A549 (cell line): ENCODE data around the gene HSPB2. TPM values are rescaled to one million over a fixed set of nuclear protein-coding genes. Genes with fewer than 3 reads are reported as not detected.

Experiments used
- ATAC-seq, 2 experiments: fragments of 200-7000 bp in 1 of 2; fragments of >200 bp in 1 of 2; cut with Nextera tagmentation in 1 of 2; cut with Tn5 transposase in 1 of 2; 3 replicates each; pipeline versions ENCODE4 v1.8.0 to v1.9.1; 2018 to 2020; ENCODE audit warnings: mild to moderate bottlenecking in 1 of 2, moderate library complexity in 1 of 2
- CTCF ChIA-PET: fragments of 300-600 bp; sonication (Branson Sonifier 250); formaldehyde crosslinking; extraction: SDS; loops from one replicate; lab custom pipeline; 2021; ENCODE audit warnings: antibody characterized with exemption, inconsistent platforms; lab: Yijun Ruan, JAX
- POLR2A ChIA-PET: fragments of 350-600 bp; formaldehyde crosslinking; extraction: SDS; loops from one replicate; lab custom pipeline; 2021; ENCODE audit warnings: antibody characterized with exemption, inconsistent platforms; lab: Yijun Ruan, JAX
- DNase-seq, 2 experiments: peaks; one replicate each; pipeline versions ENCODE4 v3.0.0 to v3.0.0-alpha.2; 2011 to 2016; ENCODE audit warnings: low read depth in 1 of 2, low spot score in 1 of 2
- FAIRE-seq: peaks from 2 replicates; lab custom pipeline; 2011; peaks lifted over from hg19 to GRCh38; lab: Jason Lieb, UNC
- H3K27ac ChIP-seq, 2 experiments: fragments of >200 bp; sonication (Bioruptor Twin); formaldehyde crosslinking; 3 replicates each; pipeline ENCODE4 v1.5.1; 2016 to 2017
- H3K4me1 ChIP-seq: fragments of >200 bp; sonication (Bioruptor Twin); formaldehyde crosslinking; 3 replicates; pipeline ENCODE4 v1.6.1; 2016
- H3K4me2 ChIP-seq: fragments of >200 bp; sonication (Bioruptor Twin); formaldehyde crosslinking; 3 replicates; pipeline ENCODE4 v1.6.1; 2016
- H3K4me3 ChIP-seq: fragments of >200 bp; sonication (Bioruptor Twin); formaldehyde crosslinking; 3 replicates; pipeline ENCODE4 v1.5.1; 2016
- H3K9me3 ChIP-seq: fragments of >200 bp; sonication (Bioruptor Twin); formaldehyde crosslinking; 3 replicates; pipeline ENCODE4 v1.6.1; 2016
- BHLHE40 ChIP-seq: IDR thresholded peaks from 2 replicates; pipeline ENCODE4 v1.6.1; 2012; ENCODE audit warnings: low read depth, low read length, inconsistent platforms
- CEBPB ChIP-seq, 2 experiments: fragments of >200 bp in 1 of 2; sonication (Bioruptor Twin) in 1 of 2; formaldehyde crosslinking in 1 of 2; IDR thresholded peaks; 2 replicates each; pipeline ENCODE4 v1.6.1; 2012 to 2016
- CHD4 ChIP-seq: fragments of 200-600 bp; sonication (generic); IDR thresholded peaks from 2 replicates; pipeline ENCODE4 v1.6.1; 2016; ENCODE audit warnings: antibody characterized with exemption, mild to moderate bottlenecking, borderline replicate concordance
- ESRRA ChIP-seq: fragments of 150-350 bp; IDR thresholded peaks from 2 replicates; pipeline ENCODE4 v1.6.1; 2014; ENCODE audit warnings: mild to moderate bottlenecking, low read length, borderline replicate concordance
- FOSL2 ChIP-seq, 2 experiments: fragments of 450-650 bp in 1 of 2; fragments of >200 bp in 1 of 2; sonication (Bioruptor Twin) in 1 of 2; formaldehyde crosslinking; IDR thresholded peaks; 2 replicates each; pipeline versions ENCODE4 v1.5.0 to v1.6.1; 2016 to 2020; ENCODE audit warnings: mild to moderate bottlenecking in 1 of 2, moderate library complexity in 1 of 2
- GATA3 ChIP-seq: IDR thresholded peaks from 2 replicates; pipeline ENCODE4 v1.6.1; 2012; ENCODE audit warnings: borderline replicate concordance
- HDAC2 ChIP-seq: fragments of 200-600 bp; sonication (generic); IDR thresholded peaks from 2 replicates; pipeline ENCODE4 v1.6.1; 2016
- HOXB5 ChIP-seq: fragments of 250-450 bp; sonication (Bioruptor Pico); IDR thresholded peaks from 2 replicates; pipeline ENCODE4 v1.5.0; 2020; ENCODE audit warnings: mild to moderate bottlenecking, moderate library complexity
- JUN ChIP-seq, 2 experiments: fragments of >200 bp; sonication (Bioruptor Twin); formaldehyde crosslinking; IDR thresholded peaks; 2 replicates in 1 of 2; 3 replicates in 1 of 2; pipeline ENCODE4 v1.6.1; 2016 to 2017
- KDM5A ChIP-seq: fragments of 200-600 bp; sonication (generic); IDR thresholded peaks from 2 replicates; pipeline ENCODE4 v1.6.1; 2016; ENCODE audit warnings: antibody characterized with exemption, mild to moderate bottlenecking
- MAFK ChIP-seq: fragments of 450-650 bp; IDR thresholded peaks from 2 replicates; pipeline ENCODE4 v1.6.1; 2014; ENCODE audit not compliant: partially characterized antibody
- MAX ChIP-seq: IDR thresholded peaks from 2 replicates; pipeline ENCODE4 v1.6.1; 2012
- MAZ ChIP-seq: fragments of 150-350 bp; IDR thresholded peaks from 2 replicates; pipeline ENCODE4 v1.6.1; 2014; ENCODE audit warnings: antibody characterized with exemption, low read depth, low read length, borderline replicate concordance
- MYC ChIP-seq: IDR thresholded peaks from 2 replicates; pipeline ENCODE4 v1.6.1; 2012; ENCODE audit warnings: mild to moderate bottlenecking, inconsistent platforms, low read length, improper control_type of control experiment, borderline replicate concordance
- POLR2AphosphoS2 ChIP-seq: conservative IDR thresholded peaks from 2 replicates; pipeline ENCODE4 v1.6.1; 2012; ENCODE audit warnings: low read length, improper control_type of control experiment, inconsistent platforms
- RCOR1 ChIP-seq: fragments of 150-350 bp; IDR thresholded peaks from 2 replicates; pipeline ENCODE4 v1.6.1; 2014; ENCODE audit warnings: antibody characterized with exemption, low read length, low read depth
- SMC3 ChIP-seq: fragments of >200 bp; sonication (Bioruptor Twin); formaldehyde crosslinking; IDR thresholded peaks from 3 replicates; pipeline ENCODE4 v1.6.1; 2018; ENCODE audit warnings: inconsistent platforms
- ZC3H11A ChIP-seq: fragments of 450-650 bp; IDR thresholded peaks from 2 replicates; pipeline ENCODE4 v1.6.1; 2014; ENCODE audit warnings: antibody characterized with exemption, mild to moderate bottlenecking
- ZNF302 ChIP-seq: fragments of 250-450 bp; sonication (Bioruptor Pico); IDR thresholded peaks from 2 replicates; pipeline ENCODE4 v1.9.0; 2021; ENCODE audit warnings: inconsistent platforms, mild to moderate bottlenecking, moderate library complexity
- WGBS: methylation state at CpG from one replicate; pipeline ENCODE4 v1.1.6; 2017; ENCODE audit errors: missing lambda C conversion rate; 5-methylcytosine and 5-hydroxymethylcytosine counted together
- polyA plus RNA-seq, 4 experiments: library from polyadenylated mRNA; depleted of rRNA in 3 of 4; stranded (reverse); fragments of >200 nt; fragmentation: RNase III in 1 of 4; extraction: RNeasy Plus Mini Kit Qiagen cat#74134 plus additional on column Dnase treatment in 1 of 4; gene quantifications; 2 replicates in 3 of 4; 3 replicates in 1 of 4; pipeline ENCODE4 v1.2.3, GENCODE V29; 2011 to 2017
- TF ChIP-seq, protein P1 (sequence below): fragments of >200 bp; sonication (Bioruptor Twin); formaldehyde crosslinking; IDR thresholded peaks from 2 replicates; pipeline ENCODE4 v1.6.1; 2016
- TF ChIP-seq, protein P2 (sequence below): fragments of >200 bp; sonication (Bioruptor Twin); formaldehyde crosslinking; IDR thresholded peaks from 3 replicates; pipeline ENCODE4 v1.6.1; 2016

The HSPB2 gene
- polyA plus RNA-seq, 2 of the 4 experiments (the other 2 are of a cell fraction) = not detected

- no peaks in the 10 kb centered on the region for H3K4me1 ChIP-seq
- H3K27ac ChIP-seq = no peak overlapping the region
- ATAC-seq (no peak), FAIRE-seq (no peak), DNase-seq (no peak)
- H3K9me3 ChIP-seq = no peaks in the 10 kb centered on the region
- no peak overlapping the region for H3K4me3 ChIP-seq
- CTCF ChIA-PET = no interaction called here
- H3K4me2 ChIP-seq = no peak overlapping the region
- TF ChIP-seq HDAC2 (no peak), RCOR1 (no peak), KDM5A (no peak), GATA3 (no peak), MAX (no peak), ZC3H11A (no peak), POLR2AphosphoS2 (no peak), FOSL2 (IDR thresholded peaks at IDR 0.05) (no peak), FOSL2 (CRISPR knock-in tag; IDR thresholded peaks at IDR 0.05) (no peak), SMC3 (no peak), MAFK (no peak), CEBPB (IDR thresholded peaks at IDR 0.05) (no peak), MAZ (no peak), ESRRA (no peak), HOXB5 (CRISPR knock-in tag) (no peak)
- 5% methylated on average over 2 of the region's 2 CpGs for WGBS
- POLR2A ChIA-PET = no interaction called here
Observed at GRCh38 chr11:111905411-111905810, 7.1 kb upstream of the HSPB2 start.

GRCh38 chr11:111906680-111907079, 5.9 kb upstream of the HSPB2 start:
- ChIA-PET CTCF (interaction anchor here (1.6 kb wide), 1 partner anchor 36 kb away, joined by 5 read pairs; the partner anchor contains the start of gene ALG9), POLR2A (no interaction called here)
- no peaks in the 10 kb centered on the region for H3K9me3 ChIP-seq
- no peak overlapping the region for H3K27ac ChIP-seq
- H3K4me2 ChIP-seq = no peak overlapping the region
- FAIRE-seq (no peak), ATAC-seq (no peak), DNase-seq (no peak)
- WGBS = 40% methylated on average over 1 of the region's 1 CpG
- peaks cover 6% of the 10 kb centered on the region; the same call in 2 of the 3 replicates for H3K4me1 ChIP-seq
- H3K4me3 ChIP-seq = no peak overlapping the region
- TF ChIP-seq, protein P1, sequence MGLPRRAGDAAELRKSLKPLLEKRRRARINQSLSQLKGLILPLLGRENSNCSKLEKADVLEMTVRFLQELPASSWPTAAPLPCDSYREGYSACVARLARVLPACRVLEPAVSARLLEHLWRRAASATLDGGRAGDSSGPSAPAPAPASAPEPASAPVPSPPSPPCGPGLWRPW = no peak
- TF ChIP-seq ZNF302 = no peak
- TF ChIP-seq BHLHE40 = no peak
- no peak for TF ChIP-seq JUN (IDR thresholded peaks at IDR 0.05)
- TF ChIP-seq, protein P2, sequence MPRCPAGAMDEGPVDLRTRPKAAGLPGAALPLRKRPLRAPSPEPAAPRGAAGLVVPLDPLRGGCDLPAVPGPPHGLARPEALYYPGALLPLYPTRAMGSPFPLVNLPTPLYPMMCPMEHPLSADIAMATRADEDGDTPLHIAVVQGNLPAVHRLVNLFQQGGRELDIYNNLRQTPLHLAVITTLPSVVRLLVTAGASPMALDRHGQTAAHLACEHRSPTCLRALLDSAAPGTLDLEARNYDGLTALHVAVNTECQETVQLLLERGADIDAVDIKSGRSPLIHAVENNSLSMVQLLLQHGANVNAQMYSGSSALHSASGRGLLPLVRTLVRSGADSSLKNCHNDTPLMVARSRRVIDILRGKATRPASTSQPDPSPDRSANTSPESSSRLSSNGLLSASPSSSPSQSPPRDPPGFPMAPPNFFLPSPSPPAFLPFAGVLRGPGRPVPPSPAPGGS = no peak
- TF ChIP-seq MYC = no peak

DNA sequence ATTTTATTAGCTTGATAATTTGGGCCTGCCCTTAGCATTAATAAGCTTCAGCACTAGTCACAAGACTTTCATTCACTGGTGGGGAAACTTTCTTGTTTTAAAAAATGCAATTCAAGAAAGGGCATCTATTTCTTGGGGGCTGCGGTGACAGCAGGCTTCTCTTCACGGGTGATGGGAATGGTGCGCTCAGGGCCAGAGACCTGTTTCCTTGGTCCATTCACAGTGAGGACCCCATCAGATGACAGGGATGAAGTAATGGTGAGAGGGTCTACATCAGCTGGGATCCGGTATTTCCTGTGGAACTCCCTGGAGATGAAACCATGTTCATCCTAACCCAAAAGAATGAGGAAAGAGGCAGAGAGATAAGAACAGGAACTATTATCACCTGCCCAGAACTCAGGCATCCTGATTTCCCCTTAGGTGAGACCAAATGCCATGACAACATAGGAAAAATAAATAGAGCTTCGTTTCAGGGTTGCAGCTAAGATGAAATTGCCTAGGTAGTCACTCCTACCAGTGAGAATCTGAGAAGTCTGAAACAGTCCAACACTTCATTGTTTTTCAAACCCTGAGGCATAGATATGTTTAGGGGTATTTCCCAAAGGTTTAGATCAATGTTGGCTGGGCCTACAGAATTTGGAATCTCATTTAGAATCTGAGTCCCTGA, 3.8 kb upstream of the HSPB2 start:
- CTCF ChIA-PET = interaction anchor here (0.6 kb wide), 1 partner anchor 678 kb away, joined by 3 read pairs; no protein-coding TSS in a partner anchor
- no peak for TF ChIP-seq CHD4
- TF ChIP-seq CEBPB (IDR thresholded peaks at IDR 0.05) = no peak
- Histone ChIP-seq H3K4me3 (no peak overlapping the region), H3K9me3 (no peaks in the 10 kb centered on the region), H3K27ac (no peak overlapping the region), H3K4me1 (peaks cover 16% of the 10 kb centered on the region), H3K4me2 (no peak overlapping the region)
- ATAC-seq (no peak), DNase-seq (no peak), FAIRE-seq (no peak)
- POLR2A ChIA-PET = no interaction called here
- 68% methylated on average over 5 of the region's 5 CpGs for WGBS
